ENCODE measurements around the gene AQP12A. TPM values are rescaled to one million over a fixed set of nuclear protein-coding genes. Genes with fewer than 3 reads are reported as not detected.

AQP12A gene
- total and polyA plus RNA-seq, 10 of the 15 experiments (the other 5 are each of a cell fraction or from before 2014, with no cell fraction given), result not detected

DNA sequence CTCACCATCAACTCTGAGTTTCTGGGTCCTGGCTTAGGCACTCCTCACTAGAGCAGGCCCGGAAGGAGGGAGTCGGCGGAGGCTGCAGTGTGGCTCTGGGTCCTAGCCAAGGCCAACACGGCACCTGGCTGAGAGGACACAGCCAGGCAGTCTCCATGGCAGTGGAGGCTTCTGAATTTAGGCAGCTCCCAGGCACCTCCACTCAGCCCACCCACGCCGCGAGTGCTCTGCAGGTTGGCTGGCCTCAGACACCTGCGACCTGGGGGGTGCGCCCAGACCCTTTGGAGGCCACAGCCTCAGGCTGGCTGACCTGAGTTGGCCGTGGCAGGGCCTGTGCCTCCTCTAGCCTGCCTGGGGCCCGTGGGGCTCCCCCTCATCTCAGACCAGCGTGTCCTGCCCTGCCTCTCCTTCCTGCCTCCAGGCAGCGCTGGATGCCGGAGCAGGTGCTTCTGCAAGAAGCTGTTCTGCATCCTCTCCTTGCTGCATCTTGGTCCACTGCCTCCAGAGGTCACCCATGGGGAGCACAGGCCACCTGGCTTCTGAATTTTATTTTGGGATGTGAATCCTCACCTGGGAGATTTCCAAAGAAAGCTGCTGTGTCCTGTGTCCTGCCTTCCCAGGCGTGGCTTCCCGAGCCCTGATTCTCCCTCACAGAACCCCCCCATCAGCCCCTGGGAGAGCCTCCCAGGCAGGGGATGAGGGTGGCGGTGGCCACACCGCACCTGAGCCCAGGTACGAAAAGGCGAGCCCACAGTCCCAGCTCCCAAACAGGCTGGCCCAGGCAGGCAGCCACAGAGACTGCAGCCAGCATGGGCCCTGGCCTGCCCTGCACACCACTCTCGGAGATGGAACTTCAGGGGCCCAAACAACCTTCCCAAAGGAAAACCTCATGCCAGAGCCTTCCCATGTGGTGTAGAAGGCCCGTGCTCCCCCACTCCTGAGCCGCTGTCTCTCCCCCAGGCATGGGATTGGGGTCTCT, 23.4 kb downstream of the AQP12A start (continued):
- TF ChIP-seq, protein P1, sequence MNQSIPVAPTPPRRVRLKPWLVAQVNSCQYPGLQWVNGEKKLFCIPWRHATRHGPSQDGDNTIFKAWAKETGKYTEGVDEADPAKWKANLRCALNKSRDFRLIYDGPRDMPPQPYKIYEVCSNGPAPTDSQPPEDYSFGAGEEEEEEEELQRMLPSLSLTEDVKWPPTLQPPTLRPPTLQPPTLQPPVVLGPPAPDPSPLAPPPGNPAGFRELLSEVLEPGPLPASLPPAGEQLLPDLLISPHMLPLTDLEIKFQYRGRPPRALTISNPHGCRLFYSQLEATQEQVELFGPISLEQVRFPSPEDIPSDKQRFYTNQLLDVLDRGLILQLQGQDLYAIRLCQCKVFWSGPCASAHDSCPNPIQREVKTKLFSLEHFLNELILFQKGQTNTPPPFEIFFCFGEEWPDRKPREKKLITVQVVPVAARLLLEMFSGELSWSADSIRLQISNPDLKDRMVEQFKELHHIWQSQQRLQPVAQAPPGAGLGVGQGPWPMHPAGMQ (IDR thresholded peaks at IDR 0.05; ENCODE audit: borderline replicate concordance), result no peak
- TF ChIP-seq JUND (IDR thresholded peaks at IDR 0.05; ENCODE audit: low read depth, low read length) (no peak), POLR2AphosphoS2 (IDR thresholded peaks at IDR 0.05; ENCODE audit: low read depth, low read length) (no peak), POLR2AphosphoS5 (IDR thresholded peaks at IDR 0.05; ENCODE audit: low read length) (no peak), NFYB (IDR thresholded peaks at IDR 0.05; ENCODE audit: insufficient read depth, low read depth, low read length) (no peak)
- TF ChIP-seq, protein P2, sequence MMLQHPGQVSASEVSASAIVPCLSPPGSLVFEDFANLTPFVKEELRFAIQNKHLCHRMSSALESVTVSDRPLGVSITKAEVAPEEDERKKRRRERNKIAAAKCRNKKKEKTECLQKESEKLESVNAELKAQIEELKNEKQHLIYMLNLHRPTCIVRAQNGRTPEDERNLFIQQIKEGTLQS (IDR thresholded peaks at IDR 0.05; ENCODE audit: borderline replicate concordance, extremely low read depth, low read depth, low read length), result no peak
- TF ChIP-seq, protein P3, sequence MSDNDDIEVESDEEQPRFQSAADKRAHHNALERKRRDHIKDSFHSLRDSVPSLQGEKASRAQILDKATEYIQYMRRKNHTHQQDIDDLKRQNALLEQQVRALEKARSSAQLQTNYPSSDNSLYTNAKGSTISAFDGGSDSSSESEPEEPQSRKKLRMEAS (IDR thresholded peaks at IDR 0.05; ENCODE audit: low read depth, low read length), result no peak

DNA sequence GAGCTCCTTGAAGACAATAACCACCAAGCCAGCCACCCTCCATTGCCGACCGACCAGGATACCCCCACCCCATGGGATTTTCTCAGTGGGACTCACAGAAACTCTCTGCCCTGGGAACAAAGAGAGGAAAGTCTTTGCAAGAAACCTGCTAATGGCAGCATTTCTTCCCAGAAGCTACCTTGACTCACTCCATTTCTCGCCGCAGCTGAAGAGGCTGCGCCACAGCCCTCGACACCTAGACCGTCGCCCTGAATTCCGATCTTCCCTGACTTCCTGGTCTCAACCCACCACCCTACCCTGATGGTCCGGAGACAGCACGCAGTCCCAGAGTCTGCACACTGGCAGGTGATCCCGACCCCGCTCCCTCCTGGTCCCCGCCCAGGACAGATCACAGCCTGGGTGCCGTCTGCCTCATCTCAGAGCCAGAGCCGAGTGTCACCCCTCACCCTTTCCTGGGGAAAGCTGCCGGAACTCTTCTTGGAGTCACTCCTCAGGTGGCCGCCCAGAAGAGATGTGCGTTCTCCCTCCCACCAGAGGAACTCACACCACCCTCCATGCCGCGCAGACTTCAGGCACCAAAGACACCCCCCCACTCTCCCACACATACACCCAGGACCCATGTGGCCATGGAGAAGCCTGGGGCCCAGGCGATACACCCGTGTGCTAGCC, 24.6 kb downstream of the AQP12A start:
- RAD21 ChIA-PET (ENCODE audit: unreplicated experiment), result no interaction called here
- no peak for DNase-seq (ENCODE audit: low read depth, low spot score)
- 55% methylated on average over 23 of the region's 23 CpGs for WGBS (ENCODE audit: insufficient coverage, insufficient replicate concordance, low lambda C conversion rate, missing lambda C conversion rate)

More for the DNA sequence above, 24.6 kb downstream of the AQP12A start:
- H3K4me3 ChIP-seq, result no peak overlapping the region
- no peak for FAIRE-seq
- H3K9ac ChIP-seq (ENCODE audit: control insufficient read depth, insufficient read depth, low read length), result no peak overlapping the region
- H3K27ac ChIP-seq (ENCODE audit: control insufficient read depth, insufficient read depth), result no peak overlapping the region
- in situ Hi-C loops (cut with MboI) (no loop called here), intact Hi-C loops (cut with micrococcal nuclease; ENCODE audit: unreplicated experiment) (no loop called here)
- H3K36me3 ChIP-seq (ENCODE audit: control insufficient read depth in 2 of 2, insufficient read depth in 2 of 2, low read length in 1 of 2), result no peaks in the 10 kb centered on the region
- ChIA-PET SMC1A (ENCODE audit: uncharacterized antibody, unreplicated experiment) (no interaction called here), POLR2A (no interaction called here), CTCF (no interaction called here)
- H2AFZ ChIP-seq (ENCODE audit: control insufficient read depth, low read depth, low read length), result no peak overlapping the region
- TF ChIP-seq, protein P4, sequence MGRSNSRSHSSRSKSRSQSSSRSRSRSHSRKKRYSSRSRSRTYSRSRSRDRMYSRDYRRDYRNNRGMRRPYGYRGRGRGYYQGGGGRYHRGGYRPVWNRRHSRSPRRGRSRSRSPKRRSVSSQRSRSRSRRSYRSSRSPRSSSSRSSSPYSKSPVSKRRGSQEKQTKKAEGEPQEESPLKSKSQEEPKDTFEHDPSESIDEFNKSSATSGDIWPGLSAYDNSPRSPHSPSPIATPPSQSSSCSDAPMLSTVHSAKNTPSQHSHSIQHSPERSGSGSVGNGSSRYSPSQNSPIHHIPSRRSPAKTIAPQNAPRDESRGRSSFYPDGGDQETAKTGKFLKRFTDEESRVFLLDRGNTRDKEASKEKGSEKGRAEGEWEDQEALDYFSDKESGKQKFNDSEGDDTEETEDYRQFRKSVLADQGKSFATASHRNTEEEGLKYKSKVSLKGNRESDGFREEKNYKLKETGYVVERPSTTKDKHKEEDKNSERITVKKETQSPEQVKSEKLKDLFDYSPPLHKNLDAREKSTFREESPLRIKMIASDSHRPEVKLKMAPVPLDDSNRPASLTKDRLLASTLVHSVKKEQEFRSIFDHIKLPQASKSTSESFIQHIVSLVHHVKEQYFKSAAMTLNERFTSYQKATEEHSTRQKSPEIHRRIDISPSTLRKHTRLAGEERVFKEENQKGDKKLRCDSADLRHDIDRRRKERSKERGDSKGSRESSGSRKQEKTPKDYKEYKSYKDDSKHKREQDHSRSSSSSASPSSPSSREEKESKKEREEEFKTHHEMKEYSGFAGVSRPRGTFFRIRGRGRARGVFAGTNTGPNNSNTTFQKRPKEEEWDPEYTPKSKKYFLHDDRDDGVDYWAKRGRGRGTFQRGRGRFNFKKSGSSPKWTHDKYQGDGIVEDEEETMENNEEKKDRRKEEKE (IDR thresholded peaks at IDR 0.05), result no peak
- H4K20me1 ChIP-seq (ENCODE audit: control insufficient read depth, insufficient read depth), result no peaks in the 10 kb centered on the region
- H3K27me3 ChIP-seq (replicated peaks in 1 of 2; ENCODE audit: control insufficient read depth in 2 of 2, insufficient read depth in 2 of 2, low read length in 1 of 2), result no peaks in the 10 kb centered on the region; a peak in 1 of 4 replicates
- ATAC-seq, result no peak
- no peaks in the 10 kb centered on the region for H3K79me2 ChIP-seq (ENCODE audit: control insufficient read depth, insufficient read depth, low read length)
- no peaks in the 10 kb centered on the region for H3K4me1 ChIP-seq (ENCODE audit: control insufficient read depth, insufficient read depth, low read length)
- no TSS peak for BruUV-seq (replicated peaks)
- no peak overlapping the region for H3K4me2 ChIP-seq (ENCODE audit: control insufficient read depth, insufficient read depth)
- H3K9me3 ChIP-seq (replicated peaks; ENCODE audit: control insufficient read depth, insufficient read depth, low read length), result no peaks in the 10 kb centered on the region
